ENCODE measurements around the gene CD70.
"Not testable (repeated sequence)": the region's sequence is repeated elsewhere in the genome, so short reads cannot be mapped to it uniquely, and the experiment has no call there.

CD70 gene

GRCh38 chr19:6597471-6598253 is 6.7 kb upstream of the CD70 start:
- not testable (repeated sequence) for DNase-seq

GRCh38 chr19:6596621-6597020 is 5.7 kb upstream of the CD70 start:
- no peak for DNase-seq

GRCh38 chr19:6593651-6594416 is 2.9 kb upstream of the CD70 start:
- no peak for DNase-seq

- no peak for DNase-seq
Observed at GRCh38 chr19:6590258-6590826, 608 bp downstream of the CD70 start.

- no peak for DNase-seq
Observed at GRCh38 chr19:6589711-6590257, 1.2 kb downstream of the CD70 start.

- DNase-seq: no peak
Observed at GRCh38 chr19:6588508-6589345, 2.2 kb downstream of the CD70 start.

- DNase-seq: no peak
Observed at GRCh38 chr19:6587998-6588507, 2.9 kb downstream of the CD70 start.

GRCh38 chr19:6587093-6587820 is 3.7 kb downstream of the CD70 start:
- no peak for DNase-seq

GRCh38 chr19:6586726-6587092 is 4.2 kb downstream of the CD70 start:
- no peak for DNase-seq

GRCh38 chr19:6586056-6586455 is 4.9 kb downstream of the CD70 start:
- no peak for DNase-seq

GRCh38 chr19:6582515-6583484 is 8.2 kb downstream of the CD70 start:
- not testable (repeated sequence) for DNase-seq

GRCh38 chr19:6580313-6580712 is 10.6 kb downstream of the CD70 start:
- no peak for DNase-seq

GRCh38 chr19:6579450-6580178 is 11.3 kb downstream of the CD70 start:
- DNase-seq: no peak

GRCh38 chr19:6577476-6578125 is 13.3 kb downstream of the CD70 start:
- DNase-seq: no peak

GRCh38 chr19:6576869-6577475 is 14.0 kb downstream of the CD70 start:
- no peak for DNase-seq

- DNase-seq: no peak
Observed at GRCh38 chr19:6573350-6573749, 17.6 kb downstream of the CD70 start.

- no peak for DNase-seq
Observed at GRCh38 chr19:6572217-6572616, 18.7 kb downstream of the CD70 start.

- DNase-seq: no peak
Observed at GRCh38 chr19:6571167-6571566, 19.8 kb downstream of the CD70 start.

GRCh38 chr19:6570764-6571163 is 20.2 kb downstream of the CD70 start:
- no peak for DNase-seq
